HG03159 (cell line): ENCODE data around the gene NUBP1.
A peak's percentile ranks its signal among the peaks of the same experiment; 100 is the strongest.
"Not testable (repeated sequence)": the region's sequence is repeated elsewhere in the genome, so short reads cannot be mapped to it uniquely, and the experiment has no call there.

Source experiments
- ATAC-seq: cut with Tn5 transposase; IDR thresholded peaks from one replicate; pipeline ENCODE4 v1.9.1; 2021; ENCODE audit warnings: mild to moderate bottlenecking, moderate library complexity; ENCODE audit not compliant: unreplicated experiment

Gene NUBP1

DNA sequence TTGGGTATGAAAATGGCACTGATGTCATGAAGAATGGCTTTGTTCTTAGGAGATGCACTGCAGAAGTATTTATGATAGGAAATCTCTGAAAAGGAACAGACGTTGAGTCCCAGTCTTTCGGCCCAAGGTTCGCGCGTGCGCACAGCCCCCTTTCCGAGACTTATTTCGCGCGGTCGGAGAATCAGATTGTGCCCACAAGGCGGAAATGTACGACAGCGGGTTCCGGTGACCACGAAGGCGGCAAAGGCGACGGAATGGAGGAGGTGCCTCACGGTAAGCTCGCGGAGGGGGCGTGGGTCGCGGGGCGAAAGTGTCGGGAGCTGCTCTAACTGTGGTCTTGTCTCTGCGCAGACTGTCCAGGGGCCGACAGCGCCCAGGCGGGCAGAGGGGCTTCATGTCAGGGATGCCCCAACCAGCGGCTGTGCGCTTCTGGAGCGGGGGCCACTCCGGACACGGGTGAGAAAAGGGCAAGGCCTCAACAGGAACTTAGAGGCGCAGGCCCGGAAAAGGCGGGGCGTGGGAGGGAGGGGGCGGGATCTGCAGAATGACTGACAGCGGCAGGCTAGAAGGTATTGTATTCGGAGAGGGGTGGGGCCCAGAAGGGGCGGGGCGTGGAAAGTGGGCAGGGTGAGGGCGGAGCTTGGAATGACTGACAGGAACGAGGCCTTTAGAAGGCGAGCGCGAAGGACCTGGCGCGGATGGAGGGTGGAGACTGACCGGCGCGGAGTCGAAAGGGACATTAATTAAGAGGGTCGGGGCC, at the start of gene NUBP1:
NUBP1 (plus strand) TSS at position 233 of the 760 bp plus-strand sequence; CDS start at position 255, 22 bp downstream.
- peak; percentile 70 for ATAC-seq

DNA sequence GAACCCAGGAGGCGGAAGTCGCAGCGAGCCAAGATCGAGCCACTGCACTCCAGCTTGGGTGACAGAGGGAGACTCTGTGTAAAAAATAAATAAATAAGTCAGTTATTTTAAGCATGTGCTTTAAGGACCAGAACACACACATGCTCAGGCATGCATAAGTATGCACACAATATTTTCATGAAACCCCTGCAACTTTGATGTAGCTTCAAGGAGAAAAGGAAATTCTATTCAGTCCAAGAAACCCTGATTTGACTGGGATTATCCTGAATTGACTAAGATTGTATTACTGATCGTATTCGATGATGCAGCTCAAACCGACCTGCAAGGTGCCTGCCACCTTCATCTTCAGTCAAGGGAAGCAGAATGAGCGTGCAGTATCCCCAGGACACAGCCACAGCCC, 49.8 kb upstream of the NUBP1 start:
- no peak for ATAC-seq

DNA sequence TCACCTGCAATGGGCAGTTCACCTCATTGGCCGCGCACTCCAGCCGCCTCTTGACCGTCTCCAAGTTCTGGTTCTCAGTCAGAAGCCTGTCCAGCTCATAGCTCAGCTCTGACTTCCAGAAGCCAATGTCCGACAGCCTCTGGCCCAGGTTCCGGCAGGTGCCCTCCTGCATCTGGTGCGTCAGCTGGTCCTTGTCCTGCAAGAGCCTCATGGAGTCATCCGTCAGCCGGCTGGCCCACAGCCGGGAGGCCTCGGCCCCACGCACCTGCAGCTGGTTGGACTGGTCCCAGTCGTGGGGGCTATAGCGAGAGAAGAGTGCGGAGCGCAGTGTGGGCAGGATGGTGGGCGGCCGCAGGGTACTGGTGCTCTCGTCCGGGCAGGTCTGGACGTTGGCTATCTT, 49.3 kb upstream of the NUBP1 start:
- no peak for ATAC-seq

DNA sequence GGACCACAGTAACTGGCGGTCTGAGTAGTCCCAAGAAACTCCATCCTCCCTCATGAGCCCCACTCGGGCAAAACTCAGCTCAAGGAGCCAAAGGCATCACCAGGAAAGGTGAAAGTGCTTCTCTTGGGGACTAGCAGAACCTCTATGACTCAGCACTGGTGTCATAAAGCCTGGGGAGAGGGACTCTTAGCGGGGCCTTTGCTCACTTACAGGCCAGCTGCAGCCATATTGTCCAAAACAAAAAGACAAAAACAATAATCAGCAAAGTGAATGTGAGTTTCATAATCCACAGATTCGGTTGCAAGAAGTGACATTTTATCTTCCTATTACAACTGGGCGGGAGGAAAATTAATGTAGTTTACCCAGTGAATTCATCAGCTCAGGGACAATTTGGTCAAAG, 48.8 kb upstream of the NUBP1 start, which contains the start of gene TEKT5:
TEKT5 (minus strand) TSS at position 101 of the 400 bp plus-strand sequence; CDS start at position 44, 57 bp downstream.
- no peak for ATAC-seq

DNA sequence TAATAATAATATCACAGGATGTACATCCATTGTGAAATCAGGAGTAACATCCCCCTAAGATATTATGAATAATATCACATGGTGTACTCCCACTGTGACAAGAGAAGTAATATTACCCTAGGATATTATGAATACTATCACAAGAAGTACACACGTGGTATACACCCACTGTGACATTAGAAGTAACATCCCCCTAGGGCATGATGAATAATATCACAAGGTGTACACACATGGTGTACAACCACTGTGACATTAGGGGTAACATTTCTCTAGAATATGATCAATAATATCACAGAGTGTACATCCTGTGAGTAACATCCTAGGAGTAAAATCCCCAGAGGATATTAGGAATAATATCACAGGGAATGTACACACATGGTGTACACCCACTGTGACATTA, 43.9 kb upstream of the NUBP1 start:
- no peak for ATAC-seq

DNA sequence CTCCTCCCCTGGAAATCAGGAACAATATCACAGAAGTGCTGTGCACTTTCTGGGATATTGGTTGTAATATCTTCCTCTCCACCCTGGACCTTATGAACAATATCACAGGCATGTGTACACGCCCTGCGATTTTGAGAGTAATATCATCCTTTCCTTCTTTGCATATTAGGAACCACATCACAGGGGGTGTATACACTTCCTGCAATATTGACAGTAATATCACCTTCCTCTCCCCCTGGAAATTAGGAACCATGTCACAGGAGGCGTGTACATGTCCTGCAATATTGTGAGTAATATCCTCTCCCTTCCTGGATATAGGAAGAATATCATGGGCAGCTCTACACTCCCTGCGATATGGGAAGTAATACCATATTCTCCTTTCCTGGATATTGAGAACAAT, 34.7 kb upstream of the NUBP1 start:
- no peak for ATAC-seq

DNA sequence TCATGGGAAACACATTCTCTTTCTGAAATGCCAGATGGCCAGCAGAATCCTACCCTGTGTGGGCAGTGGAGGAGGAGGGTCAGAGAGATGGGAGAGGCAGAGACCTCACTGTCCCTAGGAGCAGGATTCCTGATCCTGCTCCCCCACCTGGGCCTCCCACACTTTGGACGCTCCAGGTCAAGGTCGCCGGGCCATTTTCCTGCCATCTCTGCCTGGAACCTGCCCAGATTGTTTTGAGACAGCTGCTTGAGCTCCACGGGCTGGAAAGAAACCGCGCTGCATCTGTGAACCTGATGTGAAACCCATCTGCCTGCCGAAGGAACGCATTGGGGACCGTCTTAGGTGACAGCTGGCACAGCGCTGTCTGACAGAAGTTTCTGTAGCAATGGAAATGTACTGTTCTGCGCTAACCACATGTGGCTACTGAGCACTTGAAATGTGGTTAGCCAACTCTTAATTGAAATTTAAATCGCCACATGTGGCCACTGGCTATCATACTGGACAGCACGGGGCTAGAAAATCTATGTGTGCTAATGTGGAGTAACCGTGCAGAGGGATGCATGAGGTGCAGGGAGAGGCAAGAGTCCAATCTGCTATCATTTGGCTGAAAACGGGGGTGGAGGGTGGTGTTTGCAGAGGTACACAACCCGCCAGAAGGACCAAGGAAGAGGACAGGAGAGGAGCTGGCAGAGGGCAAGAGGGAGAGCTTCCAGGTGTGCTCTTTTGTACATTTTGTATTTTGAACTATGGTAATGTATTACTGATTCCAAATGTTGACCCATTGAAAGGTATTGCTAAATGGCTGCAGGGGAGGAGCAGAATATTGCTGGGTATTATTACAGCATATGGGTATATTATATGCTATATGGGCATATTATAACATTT, 15.4 kb upstream of the NUBP1 start:
- no peak for ATAC-seq

DNA sequence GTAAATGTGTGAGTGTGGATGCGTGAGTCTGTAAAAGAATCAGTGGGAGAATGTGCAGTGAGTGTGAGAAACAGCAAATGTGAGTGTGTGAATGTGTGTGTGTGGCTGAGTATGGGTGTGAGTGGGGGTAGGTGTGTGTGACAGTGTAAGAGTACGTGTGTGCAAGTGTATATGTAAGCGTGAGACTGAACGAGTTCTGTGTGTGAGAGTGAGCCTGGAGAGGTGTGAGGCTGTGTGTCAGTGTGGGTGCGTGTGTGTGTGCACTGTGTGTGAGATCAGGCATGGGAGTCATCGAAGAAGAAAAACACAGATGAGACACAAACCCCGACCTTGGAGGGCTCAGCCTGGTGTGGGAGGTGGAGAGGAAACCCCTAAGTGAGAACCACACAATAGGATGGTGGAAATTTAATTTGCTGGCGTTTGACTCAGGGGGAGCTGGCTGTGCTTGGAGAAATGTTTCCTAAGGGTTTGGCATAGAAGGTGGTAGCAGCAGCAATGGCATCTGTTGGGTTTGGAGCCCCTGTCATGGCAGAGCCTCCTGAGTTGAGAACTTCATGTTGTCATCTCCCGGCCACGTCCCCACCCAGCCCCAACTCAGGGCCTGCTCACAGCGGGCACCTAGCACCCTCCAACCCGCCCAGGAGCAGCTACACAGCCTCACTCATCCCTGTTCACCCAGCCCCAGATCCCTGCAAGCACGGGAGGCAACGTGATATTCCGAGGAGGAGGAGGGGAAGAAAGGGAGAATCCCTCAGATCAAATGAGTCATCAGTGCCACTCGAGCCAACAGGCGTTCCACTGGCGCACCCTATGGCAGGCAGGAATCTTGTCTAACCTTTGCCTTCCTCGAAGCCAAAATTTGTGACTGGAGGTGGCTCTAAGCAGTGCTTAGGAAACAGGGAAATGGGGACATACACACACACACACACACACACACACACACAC, 14.3 kb upstream of the NUBP1 start:
- ATAC-seq, result no peak

DNA sequence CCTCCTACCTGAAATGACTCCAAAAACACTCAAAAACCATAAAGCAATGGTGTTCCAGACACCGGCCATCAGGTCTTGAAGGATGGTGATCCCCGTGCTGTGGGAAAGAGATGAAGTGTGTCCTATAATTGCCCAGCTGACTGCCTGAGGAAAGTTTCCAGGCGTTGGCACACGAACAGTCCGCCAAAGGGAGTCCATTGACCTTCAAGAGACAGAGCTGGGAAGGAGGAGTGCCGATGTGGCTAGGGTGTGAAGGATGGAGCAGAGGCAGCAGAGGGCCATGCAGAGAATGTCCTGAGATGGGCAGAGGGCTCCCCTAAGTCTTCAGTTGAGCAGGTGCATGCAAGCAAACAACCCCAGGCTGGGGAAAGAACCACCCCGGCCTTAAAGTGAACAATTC, 11.9 kb upstream of the NUBP1 start:
- ATAC-seq, result no peak

DNA sequence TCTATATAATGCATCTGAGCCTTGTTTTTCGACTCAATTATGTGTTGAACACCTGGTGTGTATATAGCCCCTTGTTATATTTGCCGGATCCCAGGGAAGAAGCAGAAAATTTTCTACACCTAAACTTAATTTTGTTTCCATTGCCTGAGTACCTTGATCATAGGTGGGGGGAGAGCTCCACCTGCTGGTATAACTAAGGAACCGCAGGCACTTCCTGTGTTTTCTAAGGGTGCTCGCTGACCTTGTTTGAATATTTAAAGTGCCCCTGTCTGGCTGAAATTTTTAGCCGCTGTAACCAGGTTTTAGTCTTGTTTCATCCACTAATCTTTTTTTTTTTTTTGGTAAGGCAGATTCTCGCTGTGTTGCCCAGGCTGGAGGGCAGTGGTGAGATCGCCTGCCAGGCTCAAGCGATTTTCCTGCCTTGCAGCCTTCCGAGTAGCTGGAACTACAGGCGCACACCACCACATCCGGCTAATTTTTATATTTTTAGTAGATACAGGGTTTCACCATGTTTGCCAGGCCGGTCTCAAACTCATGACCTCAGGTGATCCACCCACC, 6.5 kb upstream of the NUBP1 start:
- no peak for ATAC-seq

DNA sequence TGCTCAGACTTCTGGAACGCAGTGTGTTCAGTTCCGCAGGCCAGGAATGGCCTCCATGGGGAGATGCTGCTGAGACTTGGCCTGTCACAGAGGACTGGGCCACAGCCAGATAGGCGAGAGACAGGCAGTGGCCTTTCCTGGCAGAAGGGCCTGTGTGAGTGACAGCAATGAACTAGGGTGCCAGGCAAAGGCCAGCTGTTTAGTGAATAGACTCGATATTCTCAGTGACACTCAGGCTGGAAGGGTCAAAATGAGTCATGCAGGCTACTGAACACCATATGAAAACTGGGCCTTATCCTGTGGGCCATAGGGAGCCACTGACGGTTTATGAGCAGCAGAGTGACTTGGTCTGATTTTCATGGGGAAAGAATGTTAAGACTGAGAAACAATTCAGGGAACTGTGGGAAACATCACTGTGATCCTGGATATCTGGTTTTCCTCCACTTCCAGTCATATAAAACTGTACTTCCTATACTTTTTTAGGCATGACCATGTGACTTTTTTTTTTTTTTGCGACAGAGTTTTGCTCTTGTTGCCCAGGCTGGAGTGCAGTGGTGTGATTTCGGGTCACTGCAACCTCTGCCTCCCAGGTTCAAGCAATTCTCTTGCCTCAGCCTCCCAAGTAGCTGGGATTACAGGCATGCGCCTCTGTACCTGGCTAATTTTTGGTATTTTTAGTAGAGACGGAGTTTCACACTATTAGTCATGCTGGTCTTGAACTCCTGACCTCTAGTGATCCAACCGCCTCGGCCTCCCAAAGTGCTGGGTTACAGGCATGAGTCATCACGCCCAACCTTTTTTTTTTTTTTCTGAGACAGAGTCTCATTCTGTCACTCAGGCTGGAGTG, 5.2 kb upstream of the NUBP1 start:
- peak; percentile 63 for ATAC-seq

DNA sequence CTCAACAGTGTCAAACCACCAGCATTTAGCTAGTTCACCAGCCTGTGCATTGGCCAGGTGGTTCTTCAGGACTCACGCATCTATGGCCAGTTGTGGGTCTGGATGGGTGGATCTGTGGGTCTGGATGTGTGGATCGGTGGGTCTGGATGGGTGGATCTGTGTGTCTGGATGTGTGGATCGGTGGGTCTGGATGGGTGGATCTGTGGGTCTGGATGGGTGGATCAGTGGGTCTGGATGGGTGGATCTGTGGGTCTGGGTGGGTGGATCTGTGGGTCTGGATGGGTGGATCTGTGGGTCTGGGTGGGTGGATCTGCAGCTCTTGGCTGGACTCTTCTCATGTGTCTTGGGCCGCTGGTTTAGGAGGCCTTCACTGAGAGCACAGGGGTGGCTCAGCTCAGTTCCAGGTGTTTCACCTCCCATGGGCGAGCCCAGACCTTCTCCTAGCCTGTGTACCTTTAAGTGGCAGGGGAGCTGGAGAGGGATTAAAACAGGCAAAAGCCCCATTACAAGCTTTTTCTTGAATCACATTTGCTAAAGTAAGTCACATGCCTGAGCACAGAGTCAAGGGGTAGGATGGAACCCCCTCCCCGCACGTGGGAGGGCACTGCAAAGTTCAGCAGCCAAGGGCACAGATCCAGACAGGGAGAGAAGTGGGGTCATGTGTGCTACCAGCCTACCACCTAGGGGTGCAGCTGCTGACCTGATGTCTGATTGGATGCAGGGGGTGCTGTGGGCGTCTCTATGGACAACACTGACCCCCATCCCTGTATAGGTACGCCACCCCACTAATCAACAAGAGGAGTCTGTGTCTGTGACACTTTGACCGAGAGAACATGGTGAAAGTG, 3.4 kb upstream of the NUBP1 start:
- no peak for ATAC-seq

DNA sequence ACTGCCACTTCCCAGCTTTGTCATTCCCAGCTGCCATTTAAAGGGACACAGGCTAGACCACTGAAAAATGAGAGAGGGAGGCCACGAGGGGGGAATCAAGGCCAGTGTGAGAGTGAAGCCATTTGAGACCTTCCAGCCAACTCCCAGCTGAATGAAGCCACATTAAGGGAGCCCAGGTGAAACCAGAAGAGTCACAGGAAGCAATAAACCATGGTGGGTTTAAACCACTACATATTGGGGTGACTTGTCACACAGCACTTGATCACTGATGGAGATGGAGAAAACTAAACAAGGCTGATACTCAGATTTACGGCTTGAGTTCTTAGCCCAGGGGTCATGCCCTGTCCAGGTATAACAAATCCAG, 2.8 kb upstream of the NUBP1 start:
- ATAC-seq, result no peak

DNA sequence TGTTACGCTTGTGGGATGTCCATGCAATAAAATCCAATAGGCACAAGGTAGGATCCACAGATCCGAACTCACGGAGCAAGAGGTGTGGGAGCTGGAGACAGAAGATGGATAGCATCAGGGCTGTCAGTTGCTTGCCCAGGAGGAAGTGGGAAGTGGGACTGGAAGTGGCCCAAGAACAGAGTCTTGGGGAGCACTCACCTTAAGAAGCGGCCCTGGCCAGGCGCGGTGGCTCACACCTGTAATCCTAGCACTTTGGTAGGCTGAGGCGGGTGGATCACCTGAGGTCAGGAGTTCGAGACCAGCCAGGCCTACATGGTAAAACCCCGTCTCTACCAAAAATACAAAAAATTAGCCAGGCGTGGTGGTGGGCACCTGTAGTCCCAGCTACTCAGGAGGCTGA, 2.4 kb upstream of the NUBP1 start:
- ATAC-seq, result not testable (repeated sequence)

DNA sequence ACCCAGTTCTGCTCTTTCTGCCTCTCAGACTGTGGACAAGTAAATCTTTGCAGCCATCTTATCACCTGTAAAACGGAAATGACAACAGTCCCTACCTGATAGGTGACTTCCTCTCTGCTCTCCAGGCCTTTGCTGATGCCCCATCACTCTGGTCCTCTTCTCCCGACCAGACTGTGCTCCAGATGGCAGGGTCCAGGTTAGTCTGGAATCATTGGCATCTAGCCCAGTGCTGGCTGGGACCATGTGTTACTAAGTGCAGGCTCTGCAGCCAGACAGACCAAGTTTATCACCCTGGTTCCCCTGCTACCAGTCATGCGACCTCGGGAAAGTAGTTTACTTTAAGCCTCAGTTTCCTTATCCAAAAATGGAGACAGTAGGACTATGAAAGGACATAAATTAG, 1.8 kb upstream of the NUBP1 start:
- ATAC-seq, result no peak

DNA sequence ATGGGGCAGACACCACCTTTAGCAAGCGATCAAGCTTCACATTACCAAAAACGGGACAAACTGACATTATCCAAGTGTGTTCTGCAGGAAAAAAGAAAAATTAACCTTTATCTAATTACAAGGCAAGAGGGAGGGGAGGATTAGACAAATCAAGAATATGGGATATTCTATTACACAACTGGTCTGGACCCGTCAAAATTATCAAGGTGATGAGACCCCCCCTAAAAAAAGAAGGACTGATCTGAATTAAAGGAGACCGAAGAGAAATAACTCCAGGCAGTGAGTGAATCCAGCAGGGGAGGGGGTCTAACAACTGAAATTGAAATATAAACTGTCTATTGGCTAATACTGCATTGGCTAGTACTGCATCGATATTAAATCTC, 424 bp upstream of the NUBP1 start:
- ATAC-seq, result no peak

DNA sequence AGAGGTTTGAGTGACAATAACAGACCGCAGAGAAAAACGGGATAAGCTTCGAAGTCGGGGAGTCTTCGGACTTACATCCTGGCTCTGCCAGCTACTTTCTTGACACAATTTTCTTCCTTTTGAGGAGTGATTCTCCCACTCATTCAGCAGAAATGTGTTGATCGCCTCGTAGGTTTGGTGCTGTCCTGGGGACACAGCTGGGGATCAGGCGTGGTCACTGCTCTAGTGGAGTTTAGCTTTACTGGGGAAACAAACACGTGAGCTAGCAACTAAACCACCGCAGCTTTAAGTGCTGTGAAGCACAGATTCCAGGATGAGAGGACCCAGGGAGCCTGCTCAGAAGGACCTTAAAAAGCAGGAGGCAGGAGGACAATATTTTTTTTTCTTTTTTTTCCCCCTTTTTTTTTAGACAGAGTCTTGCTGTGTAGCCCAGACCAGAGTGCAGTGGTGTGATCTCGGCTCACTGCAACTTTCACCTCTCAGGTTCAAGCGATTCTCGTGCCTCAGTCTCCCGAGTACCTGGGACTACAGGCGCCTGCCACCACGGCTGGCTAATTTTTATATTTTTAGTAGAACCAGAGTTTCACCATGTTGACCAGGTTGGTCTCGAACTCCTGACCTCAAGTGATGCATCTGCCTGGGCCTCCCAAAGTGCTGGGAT, 858 bp downstream of the NUBP1 start:
- no peak for ATAC-seq

DNA sequence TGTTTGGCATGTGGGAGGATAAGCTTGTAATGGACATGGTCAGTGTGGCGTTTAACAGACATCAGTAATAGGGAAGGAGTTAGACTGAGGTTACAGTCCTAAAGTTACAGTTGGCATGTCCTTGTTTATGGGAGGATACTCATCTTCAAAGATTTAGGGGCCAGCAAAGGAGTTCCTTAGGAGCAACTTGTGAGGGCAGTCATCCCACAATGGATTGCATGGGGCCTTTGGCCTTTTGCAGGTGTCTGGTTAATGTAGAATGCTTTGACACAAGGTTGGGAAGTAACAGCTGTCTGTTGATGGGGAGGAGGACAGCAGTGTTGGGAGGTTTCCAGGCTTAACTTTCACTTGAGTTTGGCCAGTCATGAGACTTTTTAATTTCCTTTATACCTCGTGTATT, 2.2 kb downstream of the NUBP1 start:
- no peak for ATAC-seq
